ENCODE measurements around the gene KCNIP3. TPM values are rescaled to one million over a fixed set of nuclear protein-coding genes. Genes with fewer than 3 reads are reported as not detected.

Gene KCNIP3
- total and polyA plus RNA-seq, 9 of the 15 experiments (the other 6 are each of a cell fraction or from before 2014, with no cell fraction given) = 0.04 TPM; not detected in 8

DNA sequence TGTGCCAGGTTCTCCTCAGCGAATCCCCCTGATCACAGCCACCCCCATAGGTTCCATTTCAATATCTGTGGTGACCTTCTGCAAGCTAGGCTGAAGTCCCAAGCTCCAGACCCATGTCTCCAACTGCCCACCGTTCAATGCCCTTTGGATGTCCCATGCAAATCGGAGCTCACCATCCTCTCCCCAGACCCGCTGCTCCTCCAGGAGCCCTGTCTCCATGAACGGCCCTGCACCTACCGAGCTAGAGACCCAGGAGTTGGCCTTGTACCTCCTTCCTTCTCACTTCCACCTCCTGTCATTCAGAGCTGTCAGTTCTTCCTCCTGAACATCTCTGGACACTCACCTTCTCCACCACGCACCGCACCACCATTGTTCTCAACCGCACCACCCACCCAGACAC lies 104.3 kb downstream of the KCNIP3 start:
- peaks cover 29% of the 10 kb centered on the region for H3K79me2 ChIP-seq (ENCODE audit: control insufficient read depth, insufficient read depth, low read length)
- BruUV-seq (replicated peaks) = no TSS peak
- peak overlapping the region; percentile 98; the same call in 1 of the 2 replicates for H2AFZ ChIP-seq (ENCODE audit: low read depth, low read length)
- no peaks in the 10 kb centered on the region for H3K9me3 ChIP-seq (replicated peaks; ENCODE audit: control insufficient read depth, insufficient read depth, low read depth, low read length)
- in situ Hi-C loops (cut with MboI) = loop anchor here (10.0 kb wide), 1 partner anchor 1693 kb away; the partner anchor contains the start of gene FAHD2B
- DNase-seq (ENCODE audit: extremely low read depth in 1 of 4, low spot score in 3 of 4) (no peak), ATAC-seq (no peak), FAIRE-seq (no peak)
- ChIA-PET POLR2A (interaction anchor here (0.7 kb wide), 1 partner anchor 12 kb away, joined by 3 read pairs; no protein-coding TSS in a partner anchor), CTCF (ENCODE audit: low intra/inter-chr PET ratio) (no interaction called here)
- H4K20me1 ChIP-seq (replicated peaks; ENCODE audit: control insufficient read depth, insufficient read depth, low read length) = 0 out of 2 replicates have a peak, but pooled peaks cover 4% of the 10 kb centered on the region
- intact Hi-C loops (cut with micrococcal nuclease) = no loop called here
- no peak overlapping the region for H3K27ac ChIP-seq (ENCODE audit: extremely low read depth, low read depth, low read length)
- peaks cover 10 to 12% of the 10 kb centered on the region in 2 experiments; a peak in 4 of 5 replicates for H3K4me1 ChIP-seq (replicated peaks in 1 of 2; ENCODE audit: control insufficient read depth in 2 of 2, insufficient read depth in 2 of 2, low read length in 2 of 2)
- H3K4me2 ChIP-seq (ENCODE audit: insufficient read depth, low read length) = peak overlapping the region; percentile 93
- no peaks in the 10 kb centered on the region for H3K9me1 ChIP-seq (ENCODE audit: control insufficient read depth, insufficient read depth, low read length)
- peak overlapping the region; percentile 94 for H3K4me3 ChIP-seq
- peaks cover 3% of the 10 kb centered on the region; the same call in 1 of the 3 replicates for H3K36me3 ChIP-seq (ENCODE audit: control insufficient read depth, insufficient read depth, low read length)
- H3K9ac ChIP-seq (ENCODE audit: insufficient read depth in 1 of 2, low read depth in 2 of 2, low read length in 2 of 2) = peak overlapping the region; percentile 89 to 97; a peak in 3 of 4 replicates
- WGBS (ENCODE audit: insufficient coverage, low coverage, missing lambda C conversion rate) = 66% methylated on average over 9 of the region's 9 CpGs
- peaks cover 0 to 9% of the 10 kb centered on the region in 2 experiments; a peak in 2 of 5 replicates for H3K27me3 ChIP-seq (ENCODE audit: control insufficient read depth in 2 of 2, insufficient read depth in 2 of 2, low read length in 2 of 2)
- TF ChIP-seq ZNF408 (CRISPR knock-in tag; IDR thresholded peaks at IDR 0.05; ENCODE audit: low read depth) (no peak), XRCC3 (IDR thresholded peaks at IDR 0.05) (no peak), ATF2 (CRISPR knock-in tag; IDR thresholded peaks at IDR 0.05) (no peak), ETS2 (tag; IDR thresholded peaks at IDR 0.05; ENCODE audit: borderline replicate concordance, poor library complexity, severe bottlenecking) (no peak), ZBTB7A (IDR thresholded peaks at IDR 0.05; ENCODE audit: borderline replicate concordance, control insufficient read depth, low read depth, low read length) (no peak), GATAD2A (IDR thresholded peaks at IDR 0.05) (no peak), HBP1 (CRISPR knock-in tag; IDR thresholded peaks at IDR 0.05) (no peak), HIVEP1 (CRISPR knock-in tag; IDR thresholded peaks at IDR 0.05) (no peak), SAP30 (IDR thresholded peaks at IDR 0.05; ENCODE audit: borderline replicate concordance, insufficient read depth, low read depth, low read length, poor library complexity, severe bottlenecking) (no peak), ILK (tag; IDR thresholded peaks at IDR 0.05; ENCODE audit: borderline replicate concordance, low read depth) (no peak), PTRF (tag; IDR thresholded peaks at IDR 0.05) (no peak)
- TF ChIP-seq, protein P1, sequence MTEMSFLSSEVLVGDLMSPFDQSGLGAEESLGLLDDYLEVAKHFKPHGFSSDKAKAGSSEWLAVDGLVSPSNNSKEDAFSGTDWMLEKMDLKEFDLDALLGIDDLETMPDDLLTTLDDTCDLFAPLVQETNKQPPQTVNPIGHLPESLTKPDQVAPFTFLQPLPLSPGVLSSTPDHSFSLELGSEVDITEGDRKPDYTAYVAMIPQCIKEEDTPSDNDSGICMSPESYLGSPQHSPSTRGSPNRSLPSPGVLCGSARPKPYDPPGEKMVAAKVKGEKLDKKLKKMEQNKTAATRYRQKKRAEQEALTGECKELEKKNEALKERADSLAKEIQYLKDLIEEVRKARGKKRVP (CRISPR knock-in tag; IDR thresholded peaks at IDR 0.05) = no peak

All from K562 (cell line).